Astrocyte (in vitro differentiated cells and primary cell): ENCODE results near the gene OR2V1. TPM values are rescaled to one million over a fixed set of nuclear protein-coding genes. Genes with fewer than 3 reads are reported as not detected.
"Not testable (repeated sequence)": the region's sequence is repeated elsewhere in the genome, so short reads cannot be mapped to it uniquely, and the experiment has no call there.

ENCODE experiments used
- DNase-seq: peaks from one replicate; pipeline ENCODE4 v3.0.0-alpha.2; 2010; ENCODE audit warnings: low read depth
- FAIRE-seq: peaks from 2 replicates; lab custom pipeline; 2011; peaks lifted over from hg19 to GRCh38; lab: Jason Lieb, UNC
- H2AFZ ChIP-seq: 2 replicates; pipeline ENCODE4 v1.6.0; 2012; ENCODE audit warnings: low read depth, low read length, inconsistent platforms
- H3K27ac ChIP-seq: 2 replicates; pipeline ENCODE4 v1.5.1; 2011; ENCODE audit warnings: low read depth, low read length, inconsistent platforms
- H3K27me3 ChIP-seq: 2 replicates; pipeline ENCODE4 v1.6.0; 2011; ENCODE audit warnings: low read length, inconsistent platforms; ENCODE audit not compliant: insufficient read depth
- H3K36me3 ChIP-seq: 2 replicates; pipeline ENCODE4 v1.5.1; 2011; ENCODE audit warnings: low read length, inconsistent platforms; ENCODE audit not compliant: insufficient read depth
- H3K4me1 ChIP-seq: 2 replicates; pipeline ENCODE4 v1.5.1; 2011; ENCODE audit warnings: low read length, inconsistent platforms; ENCODE audit not compliant: insufficient read depth
- H3K4me2 ChIP-seq: 2 replicates; pipeline ENCODE4 v1.6.0; 2012; ENCODE audit warnings: low read length, inconsistent platforms
- H3K4me3 ChIP-seq: 2 replicates; pipeline ENCODE4 v1.5.1; 2011; ENCODE audit warnings: low read depth, mild to moderate bottlenecking, low read length, inconsistent platforms; ENCODE audit not compliant: insufficient read depth
- H3K79me2 ChIP-seq: 2 replicates; pipeline ENCODE4 v1.6.0; 2012; ENCODE audit warnings: mild to moderate bottlenecking, low read length, inconsistent platforms; ENCODE audit not compliant: insufficient read depth
- H3K9ac ChIP-seq: 2 replicates; pipeline ENCODE4 v1.6.0; 2012; ENCODE audit warnings: mild to moderate bottlenecking, low read length, inconsistent platforms
- H3K9me3 ChIP-seq: 2 replicates; pipeline ENCODE4 v1.5.1; 2012; ENCODE audit warnings: low read depth, mild to moderate bottlenecking, low read length, inconsistent platforms; ENCODE audit not compliant: insufficient read depth
- H4K20me1 ChIP-seq: 2 replicates; pipeline ENCODE4 v1.6.0; 2012; ENCODE audit warnings: low read length, inconsistent platforms; ENCODE audit not compliant: insufficient read depth
- H3K27ac Mint-ChIP-seq: one replicate; pipeline ENCODE4 v1.8.0; 2021; ENCODE audit warnings: mild to moderate bottlenecking, mixed read lengths; ENCODE audit not compliant: unreplicated experiment
- H3K27me3 Mint-ChIP-seq: one replicate; pipeline ENCODE4 v1.8.0; 2021; ENCODE audit warnings: low read depth, mixed read lengths; ENCODE audit not compliant: unreplicated experiment
- H3K36me3 Mint-ChIP-seq: one replicate; pipeline ENCODE4 v1.8.0; 2021; ENCODE audit warnings: low read depth, mixed read lengths; ENCODE audit not compliant: unreplicated experiment
- H3K4me1 Mint-ChIP-seq: one replicate; pipeline ENCODE4 v1.8.0; 2021; ENCODE audit warnings: low read depth, mixed read lengths; ENCODE audit not compliant: unreplicated experiment
- H3K4me3 Mint-ChIP-seq: one replicate; pipeline ENCODE4 v1.8.0; 2021; ENCODE audit warnings: mild to moderate bottlenecking, moderate library complexity, mixed read lengths; ENCODE audit not compliant: unreplicated experiment
- H3K9me3 Mint-ChIP-seq: one replicate; pipeline ENCODE4 v1.8.0; 2021; ENCODE audit warnings: mild to moderate bottlenecking, mixed read lengths; ENCODE audit not compliant: unreplicated experiment
- CTCF ChIP-seq: IDR thresholded peaks from 2 replicates; pipeline ENCODE4 v1.5.1; 2011; ENCODE audit warnings: low read depth, mild to moderate bottlenecking, inconsistent platforms, low read length, moderate library complexity; ENCODE audit not compliant: insufficient read depth
- EZH2 ChIP-seq: IDR thresholded peaks from 2 replicates; pipeline ENCODE4 v1.6.1; 2012; ENCODE audit warnings: mild to moderate bottlenecking, low read length, inconsistent platforms; ENCODE audit not compliant: insufficient read depth
- total RNA-seq: library from RNA; stranded (reverse); gene quantifications from 2 replicates; pipeline ENCODE4 v1.2.1, GENCODE V29; 2021

OR2V1 gene
- total RNA-seq, 1 donor from 2014 or later, result not detected

- Mint-ChIP-seq H3K27ac (no peak overlapping the region), H3K27me3 (peaks cover 36% of the 10 kb centered on the region), H3K4me3 (no peak overlapping the region), H3K9me3 (no peaks in the 10 kb centered on the region), H3K36me3 (no peaks in the 10 kb centered on the region), H3K4me1 (no peaks in the 10 kb centered on the region)
- peak overlapping the region; percentile 78 for H3K4me2 ChIP-seq
- H4K20me1 ChIP-seq, result no peaks in the 10 kb centered on the region
- H3K79me2 ChIP-seq, result no peaks in the 10 kb centered on the region
- peaks cover 13% of the 10 kb centered on the region for H3K4me1 ChIP-seq
- H3K9me3 ChIP-seq, result no peaks in the 10 kb centered on the region
- peaks cover 11% of the 10 kb centered on the region for H3K27me3 ChIP-seq
- DNase-seq, result peak; percentile 77
- H3K4me3 ChIP-seq, result no peak overlapping the region
- H2AFZ ChIP-seq, result no peak overlapping the region
- no peak overlapping the region for H3K9ac ChIP-seq
- no peaks in the 10 kb centered on the region for H3K36me3 ChIP-seq
- no peak overlapping the region for H3K27ac ChIP-seq
- FAIRE-seq, result no peak
- no peak for TF ChIP-seq CTCF
- TF ChIP-seq EZH2, result no peak
These were observed 40.0 kb upstream of the OR2V1 start for GRCh38 chr5:181170996-181171395.

- Histone ChIP-seq H3K27ac (no peak overlapping the region), H3K4me3 (peak overlapping the region; percentile 35), H3K9ac (no peak overlapping the region), H3K4me1 (peaks cover 13% of the 10 kb centered on the region), H2AFZ (peak overlapping the region; percentile 57), H3K79me2 (no peaks in the 10 kb centered on the region), H3K36me3 (no peaks in the 10 kb centered on the region), H3K27me3 (peaks cover 10% of the 10 kb centered on the region), H4K20me1 (no peaks in the 10 kb centered on the region), H3K9me3 (no peaks in the 10 kb centered on the region), H3K4me2 (peak overlapping the region; percentile 78)
- H3K4me1 Mint-ChIP-seq, result no peaks in the 10 kb centered on the region
- DNase-seq (no peak), FAIRE-seq (no peak)
- no peaks in the 10 kb centered on the region for H3K9me3 Mint-ChIP-seq
- no peaks in the 10 kb centered on the region for H3K36me3 Mint-ChIP-seq
- H3K27me3 Mint-ChIP-seq, result peaks cover 36% of the 10 kb centered on the region
- peak overlapping the region; percentile 27 for H3K4me3 Mint-ChIP-seq
- TF ChIP-seq EZH2 (peak; percentile 8), CTCF (no peak)
- H3K27ac Mint-ChIP-seq, result no peak overlapping the region
These were observed 39.4 kb upstream of the OR2V1 start for GRCh38 chr5:181170237-181170825.

DNA sequence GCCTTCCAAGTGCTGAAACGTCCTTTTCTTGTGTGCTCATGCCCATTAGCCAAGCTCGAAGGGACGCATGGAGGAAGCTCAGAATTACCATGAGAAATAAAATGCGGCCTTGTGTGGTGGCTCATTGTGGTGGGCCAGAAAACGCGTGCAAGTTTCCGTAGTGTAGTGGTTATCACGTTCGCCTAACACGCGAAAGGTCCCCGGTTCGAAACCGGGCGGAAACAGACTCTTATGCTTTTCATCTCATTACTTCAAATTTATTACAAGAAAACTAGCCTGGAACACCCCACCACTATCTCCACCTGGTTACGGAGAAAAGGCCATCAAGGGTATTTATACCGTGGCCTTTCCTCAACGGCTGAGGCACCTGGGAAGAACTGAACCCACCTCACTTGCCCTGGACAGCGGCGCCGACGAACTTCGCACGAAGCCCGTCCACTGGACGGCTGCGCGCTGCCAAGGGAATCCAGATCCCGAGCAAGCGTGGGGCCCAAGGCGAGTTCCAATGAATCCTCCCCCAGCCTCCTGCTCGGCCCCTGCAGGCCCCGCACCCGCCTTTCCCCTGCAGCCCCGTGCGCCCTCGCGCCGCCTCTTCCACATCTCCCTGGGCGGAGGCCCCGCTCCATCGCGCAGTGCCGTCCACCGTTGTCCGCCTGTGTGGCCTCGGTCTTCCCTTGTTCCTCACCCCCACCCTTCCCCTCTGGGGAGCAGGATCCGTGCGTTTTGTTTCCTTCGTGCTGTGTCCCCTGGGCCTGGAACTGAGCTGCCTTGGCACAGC is 38.7 kb upstream of the OR2V1 start:
- Histone ChIP-seq H3K4me3 (peak overlapping the region; percentile 35), H2AFZ (peak overlapping the region; percentile 57), H3K4me1 (peaks cover 13% of the 10 kb centered on the region), H3K4me2 (peak overlapping the region; percentile 78)
- not testable (repeated sequence) for H3K4me1 Mint-ChIP-seq, H3K27me3 ChIP-seq, H3K27ac ChIP-seq, H3K36me3 ChIP-seq, H3K9me3 ChIP-seq, H4K20me1 ChIP-seq, H3K9me3 Mint-ChIP-seq, H3K9ac ChIP-seq, H3K79me2 ChIP-seq, H3K36me3 Mint-ChIP-seq
- TF ChIP-seq EZH2, result peak; percentile 27
- Mint-ChIP-seq H3K27ac (peak overlapping the region; percentile 41), H3K27me3 (peaks cover 36% of the 10 kb centered on the region), H3K4me3 (peak overlapping the region; percentile 78)
- DNase-seq, result peak; percentile 66
- FAIRE-seq, result peak; percentile 58
